HepG2 (cell line): ENCODE results near the gene SHISA5. TPM values are rescaled to one million over a fixed set of nuclear protein-coding genes. Genes with fewer than 3 reads are reported as not detected.
A peak's percentile ranks its signal among the peaks of the same experiment; 100 is the strongest.

ENCODE experiments used
- AKAP8 ChIP-seq: sonication (generic); formaldehyde crosslinking; IDR thresholded peaks from 2 replicates; pipeline ENCODE4 v1.5.1; 2020; ENCODE audit warnings: mild to moderate bottlenecking, missing genetic modification reagents
- DNMT3B ChIP-seq: conservative IDR thresholded peaks from 2 replicates; pipeline ENCODE4 v1.6.1; 2016; ENCODE audit warnings: missing biosample characterization, control low read depth
- KLF13 ChIP-seq: sonication (generic); formaldehyde crosslinking; IDR thresholded peaks from 2 replicates; pipeline ENCODE4 v1.4.0; 2020; ENCODE audit warnings: mild to moderate bottlenecking, missing genetic modification reagents
- MYC ChIP-seq: sonication (generic); formaldehyde crosslinking; IDR thresholded peaks from 2 replicates; pipeline ENCODE4 v1.9.0; 2021; ENCODE audit warnings: missing genetic modification reagents, borderline replicate concordance
- NFATC3 ChIP-seq: sonication (generic); formaldehyde crosslinking; IDR thresholded peaks from 2 replicates; pipeline ENCODE4 v1.5.1; 2020; ENCODE audit warnings: mild to moderate bottlenecking, missing genetic modification reagents
- PITX1 ChIP-seq: sonication (generic); formaldehyde crosslinking; IDR thresholded peaks from 2 replicates; pipeline ENCODE4 v1.5.1; 2020; ENCODE audit warnings: mild to moderate bottlenecking, missing genetic modification reagents
- POLR2G ChIP-seq: fragments of 200-400 bp; formaldehyde crosslinking; IDR thresholded peaks from 2 replicates; pipeline ENCODE4 v1.6.1; 2018; ENCODE audit warnings: mild to moderate bottlenecking, low read depth, low read length, moderate library complexity
- RARG ChIP-seq: sonication (generic); formaldehyde crosslinking; IDR thresholded peaks from 2 replicates; pipeline ENCODE4 v1.4.0; 2020; ENCODE audit warnings: low read depth, mild to moderate bottlenecking, missing genetic modification reagents
- RFX3 ChIP-seq: IDR thresholded peaks from 2 replicates; pipeline ENCODE4 v1.6.1; 2016; ENCODE audit warnings: missing biosample characterization, missing genetic modification reagents
- SP4 ChIP-seq: sonication (generic); formaldehyde crosslinking; IDR thresholded peaks from 2 replicates; pipeline ENCODE4 v1.8.1; 2023; ENCODE audit warnings: mild to moderate bottlenecking, missing genetic modification reagents
- SPEN ChIP-seq: sonication (generic); formaldehyde crosslinking; IDR thresholded peaks from 2 replicates; pipeline ENCODE4 v1.5.1; 2020; ENCODE audit warnings: low read depth, mild to moderate bottlenecking, missing genetic modification reagents
- TBX2 ChIP-seq: sonication (generic); formaldehyde crosslinking; IDR thresholded peaks from 2 replicates; pipeline ENCODE4 v1.5.0; 2020; ENCODE audit warnings: missing genetic modification reagents, mild to moderate bottlenecking, borderline replicate concordance
- YEATS4 ChIP-seq: sonication (generic); formaldehyde crosslinking; IDR thresholded peaks from 2 replicates; pipeline ENCODE4 v1.4.0; 2020; ENCODE audit warnings: missing genetic modification reagents, borderline replicate concordance
- ZNF225 ChIP-seq: sonication (generic); formaldehyde crosslinking; IDR thresholded peaks from 2 replicates; pipeline ENCODE4 v1.4.0; 2020; ENCODE audit warnings: mild to moderate bottlenecking, missing genetic modification reagents
- ZNF296 ChIP-seq: sonication (generic); formaldehyde crosslinking; conservative IDR thresholded peaks from 2 replicates; pipeline ENCODE4 v1.5.0; 2020; ENCODE audit warnings: mild to moderate bottlenecking, missing genetic modification reagents
- ZNF557 ChIP-seq: sonication (generic); formaldehyde crosslinking; IDR thresholded peaks from 2 replicates; pipeline ENCODE4 v1.4.0; 2020; ENCODE audit warnings: missing genetic modification reagents
- ZNF75D ChIP-seq: sonication (generic); formaldehyde crosslinking; IDR thresholded peaks from 2 replicates; pipeline ENCODE4 v1.8.1; 2023; ENCODE audit warnings: missing genetic modification reagents, mild to moderate bottlenecking, borderline replicate concordance
- polyA plus RNA-seq, 8 experiments: library from polyadenylated mRNA; depleted of rRNA in 3 of 8; stranded (reverse) in 7 of 8; unstranded in 1 of 8; fragments of >200 nt; fragmentation: Illumina TruSeq in 4 of 8; extraction: Trizol in 4 of 8; gene quantifications; 2 replicates each; pipeline versions ENCODE4 v1.2.1 to v1.2.3, GENCODE V29; 2011 to 2016; ENCODE audit warnings: low read depth in 4 of 8, missing spikeins in 1 of 8, mixed read lengths in 1 of 8; ENCODE audit not compliant: insufficient read depth in 1 of 8
- total RNA-seq, 5 experiments: library from RNA; depleted of rRNA; stranded (reverse); fragments of >200 nt; fragmentation: Illumina TruSeq; extraction: Trizol; gene quantifications; 2 replicates each; pipeline ENCODE4 v1.2.3, GENCODE V29; 2016; ENCODE audit warnings: low read depth in 1 of 5
- TF ChIP-seq, protein P1 (sequence below): sonication (generic); formaldehyde crosslinking; IDR thresholded peaks from 2 replicates; pipeline ENCODE4 v1.4.0; 2020; ENCODE audit warnings: mild to moderate bottlenecking, missing genetic modification reagents
- TF ChIP-seq, protein P2 (sequence below): fragments of 450-650 bp; IDR thresholded peaks from 2 replicates; pipeline ENCODE4 v1.6.1; 2017
- TF ChIP-seq, protein P3 (sequence below): sonication (generic); IDR thresholded peaks from 2 replicates; pipeline ENCODE4 v1.6.1; 2016; ENCODE audit warnings: low read depth, borderline replicate concordance

SHISA5 gene
- total and polyA plus RNA-seq, 2 of the 13 experiments (the other 11 are each of a cell fraction or from before 2014, with no cell fraction given), result 75.8 to 91.4 TPM

DNA sequence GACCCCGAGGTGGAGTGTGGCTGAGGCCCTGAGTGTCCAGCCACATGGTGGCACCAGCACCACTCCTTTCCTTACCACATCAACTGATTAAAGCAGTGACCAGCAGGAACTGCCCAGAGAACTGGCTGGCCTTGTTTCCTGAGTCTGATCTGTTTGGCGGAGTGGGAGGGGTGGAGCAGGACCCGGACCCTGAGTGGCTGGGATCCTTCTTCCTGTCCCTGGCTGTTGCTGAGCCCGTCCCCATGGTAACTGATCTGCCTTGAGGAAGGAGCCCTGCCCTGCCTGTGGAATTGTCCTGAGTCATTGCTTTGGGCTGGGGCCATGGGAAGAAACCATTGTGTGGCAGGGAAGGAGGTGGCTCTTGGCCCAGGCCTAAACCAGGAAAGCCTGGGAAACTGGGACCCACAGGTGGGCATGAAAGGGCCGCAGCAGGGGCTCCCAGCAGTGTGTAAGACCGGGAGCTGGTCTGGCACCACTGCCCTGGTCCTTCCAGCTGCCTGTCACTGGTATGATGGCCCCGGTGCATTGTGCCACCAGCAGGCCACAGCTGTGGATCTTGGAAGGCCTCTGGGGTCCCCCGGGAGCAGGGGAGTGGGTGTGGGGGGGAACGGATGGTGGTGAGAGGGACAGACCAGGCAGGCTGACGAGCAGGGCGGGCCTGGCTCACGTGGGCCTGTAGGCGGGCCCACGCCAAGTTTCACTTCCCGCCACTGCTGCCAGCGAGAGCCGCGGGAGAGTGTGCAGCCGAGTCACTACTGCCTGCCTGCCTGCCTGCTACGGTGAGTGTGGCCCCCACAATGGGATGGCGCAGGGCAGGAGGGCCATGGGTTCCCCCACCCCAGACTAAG, 38.2 kb downstream of the SHISA5 start (continued):
- TF ChIP-seq RFX3 (CRISPR knock-in tag) (peak; percentile 83), DNMT3B (CRISPR knock-in tag) (no peak), RARG (no peak), PITX1 (CRISPR knock-in tag) (no peak; the same call in 1 of the 2 replicates), POLR2G (0 out of 2 replicates have a peak, but pooled peaks have one; percentile 19), ZNF557 (no peak), AKAP8 (peak; percentile 69; the same call in 1 of the 2 replicates), NFATC3 (0 out of 2 replicates have a peak, but pooled peaks have one; percentile 68), ZNF75D (CRISPR knock-in tag) (no peak), KLF13 (no peak), TBX2 (CRISPR knock-in tag) (peak; percentile 37; the same call in 1 of the 2 replicates), SPEN (CRISPR knock-in tag) (peak; percentile 61; the same call in 1 of the 2 replicates), ZNF225 (CRISPR knock-in tag) (no peak), SP4 (CRISPR knock-in tag) (0 out of 2 replicates have a peak, but pooled peaks have one; percentile 40), MYC (CRISPR knock-in tag) (peak; percentile 14; the same call in 1 of the 2 replicates), YEATS4 (no peak), ZNF296 (CRISPR knock-in tag) (peak; percentile 61; the same call in 1 of the 2 replicates)
- TF ChIP-seq, protein P1, sequence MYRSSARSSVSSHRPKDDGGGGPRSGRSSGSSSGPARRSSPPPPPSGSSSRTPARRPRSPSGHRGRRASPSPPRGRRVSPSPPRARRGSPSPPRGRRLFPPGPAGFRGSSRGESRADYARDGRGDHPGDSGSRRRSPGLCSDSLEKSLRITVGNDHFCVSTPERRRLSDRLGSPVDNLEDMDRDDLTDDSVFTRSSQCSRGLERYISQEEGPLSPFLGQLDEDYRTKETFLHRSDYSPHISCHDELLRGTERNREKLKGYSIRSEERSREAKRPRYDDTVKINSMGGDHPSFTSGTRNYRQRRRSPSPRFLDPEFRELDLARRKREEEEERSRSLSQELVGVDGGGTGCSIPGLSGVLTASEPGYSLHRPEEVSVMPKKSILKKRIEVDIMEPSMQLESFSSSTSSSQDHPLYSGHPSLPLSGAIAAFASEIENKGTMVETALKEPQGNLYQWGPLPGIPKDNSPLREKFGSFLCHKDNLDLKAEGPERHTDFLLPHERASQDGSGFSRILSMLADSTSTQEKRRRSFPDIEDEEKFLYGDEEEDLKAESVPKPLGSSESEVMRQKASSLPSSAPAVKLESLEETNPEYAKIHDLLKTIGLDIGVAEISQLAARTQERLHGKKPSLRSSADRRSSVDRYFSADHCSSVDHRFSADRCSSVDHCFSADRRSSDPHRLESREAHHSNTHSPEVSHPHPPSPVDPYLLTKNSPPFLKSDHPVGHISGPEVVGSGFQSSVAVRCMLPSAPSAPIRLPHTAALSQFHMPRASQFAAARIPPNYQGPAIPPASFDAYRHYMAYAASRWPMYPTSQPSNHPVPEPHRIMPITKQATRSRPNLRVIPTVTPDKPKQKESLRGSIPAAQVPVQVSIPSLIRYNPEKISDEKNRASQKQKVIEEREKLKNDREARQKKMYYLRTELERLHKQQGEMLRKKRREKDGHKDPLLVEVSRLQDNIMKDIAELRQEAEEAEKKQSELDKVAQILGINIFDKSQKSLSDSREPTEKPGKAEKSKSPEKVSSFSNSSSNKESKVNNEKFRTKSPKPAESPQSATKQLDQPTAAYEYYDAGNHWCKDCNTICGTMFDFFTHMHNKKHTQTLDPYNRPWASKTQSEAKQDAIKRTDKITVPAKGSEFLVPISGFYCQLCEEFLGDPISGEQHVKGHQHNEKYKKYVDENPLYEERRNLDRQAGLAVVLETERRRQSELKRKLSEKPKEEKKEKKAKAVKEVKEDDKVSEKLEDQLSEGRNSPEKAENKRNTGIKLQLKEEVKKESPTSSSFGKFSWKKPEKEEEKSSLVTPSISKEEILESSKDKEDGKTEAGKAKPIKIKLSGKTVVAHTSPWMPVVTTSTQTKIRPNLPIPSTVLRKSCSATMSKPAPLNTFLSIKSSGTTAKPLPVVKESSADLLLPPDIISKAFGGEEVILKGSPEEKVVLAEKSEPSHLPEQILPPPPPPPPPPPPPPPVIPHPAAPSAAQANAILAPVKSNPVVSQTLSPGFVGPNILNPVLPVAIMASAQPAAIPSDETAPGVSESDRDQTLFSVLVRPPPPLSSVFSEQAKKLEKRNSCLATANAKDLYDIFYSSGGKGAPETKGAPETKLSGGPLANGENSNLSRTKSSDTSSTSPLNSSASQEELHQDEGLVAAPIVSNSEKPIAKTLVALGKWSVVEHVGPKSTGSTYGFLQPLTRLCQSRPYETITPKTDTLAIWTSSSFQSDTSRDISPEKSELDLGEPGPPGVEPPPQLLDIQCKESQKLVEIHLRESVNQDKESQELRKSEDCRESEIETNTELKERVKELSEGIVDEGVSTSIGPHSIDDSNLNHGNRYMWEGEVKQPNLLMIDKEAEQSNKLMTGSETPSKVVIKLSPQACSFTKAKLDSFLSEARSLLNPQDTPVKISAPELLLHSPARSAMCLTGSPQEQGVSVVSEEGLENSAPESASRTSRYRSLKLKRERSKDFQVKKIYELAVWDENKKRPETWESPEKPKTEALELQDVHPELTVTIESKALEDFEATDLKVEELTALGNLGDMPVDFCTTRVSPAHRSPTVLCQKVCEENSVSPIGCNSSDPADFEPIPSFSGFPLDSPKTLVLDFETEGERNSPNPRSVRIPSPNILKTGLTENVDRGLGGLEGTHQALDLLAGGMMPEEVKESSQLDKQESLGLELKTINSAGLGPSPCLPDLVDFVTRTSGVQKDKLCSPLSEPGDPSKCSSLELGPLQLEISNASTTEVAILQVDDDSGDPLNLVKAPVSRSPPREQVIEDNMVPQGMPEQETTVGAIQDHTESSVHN (CRISPR knock-in tag), result no peak
- TF ChIP-seq, protein P2, sequence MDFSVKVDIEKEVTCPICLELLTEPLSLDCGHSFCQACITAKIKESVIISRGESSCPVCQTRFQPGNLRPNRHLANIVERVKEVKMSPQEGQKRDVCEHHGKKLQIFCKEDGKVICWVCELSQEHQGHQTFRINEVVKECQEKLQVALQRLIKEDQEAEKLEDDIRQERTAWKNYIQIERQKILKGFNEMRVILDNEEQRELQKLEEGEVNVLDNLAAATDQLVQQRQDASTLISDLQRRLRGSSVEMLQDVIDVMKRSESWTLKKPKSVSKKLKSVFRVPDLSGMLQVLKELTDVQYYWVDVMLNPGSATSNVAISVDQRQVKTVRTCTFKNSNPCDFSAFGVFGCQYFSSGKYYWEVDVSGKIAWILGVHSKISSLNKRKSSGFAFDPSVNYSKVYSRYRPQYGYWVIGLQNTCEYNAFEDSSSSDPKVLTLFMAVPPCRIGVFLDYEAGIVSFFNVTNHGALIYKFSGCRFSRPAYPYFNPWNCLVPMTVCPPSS, result no peak
- TF ChIP-seq, protein P3, sequence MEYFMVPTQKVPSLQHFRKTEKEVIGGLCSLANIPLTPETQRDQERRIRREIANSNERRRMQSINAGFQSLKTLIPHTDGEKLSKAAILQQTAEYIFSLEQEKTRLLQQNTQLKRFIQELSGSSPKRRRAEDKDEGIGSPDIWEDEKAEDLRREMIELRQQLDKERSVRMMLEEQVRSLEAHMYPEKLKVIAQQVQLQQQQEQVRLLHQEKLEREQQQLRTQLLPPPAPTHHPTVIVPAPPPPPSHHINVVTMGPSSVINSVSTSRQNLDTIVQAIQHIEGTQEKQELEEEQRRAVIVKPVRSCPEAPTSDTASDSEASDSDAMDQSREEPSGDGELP, result no peak; the same call in 1 of the 2 replicates
